GM21526 (cell line): Measurements from ENCODE around the gene NFATC3.
A peak's percentile ranks its signal among the peaks of the same experiment; 100 is the strongest.

Experiments used
- ATAC-seq: cut with Tn5 transposase; IDR thresholded peaks from one replicate; pipeline ENCODE4 v1.9.1; 2021; ENCODE audit warnings: moderate library complexity; ENCODE audit not compliant: unreplicated experiment, low FRiP score

Gene NFATC3

DNA sequence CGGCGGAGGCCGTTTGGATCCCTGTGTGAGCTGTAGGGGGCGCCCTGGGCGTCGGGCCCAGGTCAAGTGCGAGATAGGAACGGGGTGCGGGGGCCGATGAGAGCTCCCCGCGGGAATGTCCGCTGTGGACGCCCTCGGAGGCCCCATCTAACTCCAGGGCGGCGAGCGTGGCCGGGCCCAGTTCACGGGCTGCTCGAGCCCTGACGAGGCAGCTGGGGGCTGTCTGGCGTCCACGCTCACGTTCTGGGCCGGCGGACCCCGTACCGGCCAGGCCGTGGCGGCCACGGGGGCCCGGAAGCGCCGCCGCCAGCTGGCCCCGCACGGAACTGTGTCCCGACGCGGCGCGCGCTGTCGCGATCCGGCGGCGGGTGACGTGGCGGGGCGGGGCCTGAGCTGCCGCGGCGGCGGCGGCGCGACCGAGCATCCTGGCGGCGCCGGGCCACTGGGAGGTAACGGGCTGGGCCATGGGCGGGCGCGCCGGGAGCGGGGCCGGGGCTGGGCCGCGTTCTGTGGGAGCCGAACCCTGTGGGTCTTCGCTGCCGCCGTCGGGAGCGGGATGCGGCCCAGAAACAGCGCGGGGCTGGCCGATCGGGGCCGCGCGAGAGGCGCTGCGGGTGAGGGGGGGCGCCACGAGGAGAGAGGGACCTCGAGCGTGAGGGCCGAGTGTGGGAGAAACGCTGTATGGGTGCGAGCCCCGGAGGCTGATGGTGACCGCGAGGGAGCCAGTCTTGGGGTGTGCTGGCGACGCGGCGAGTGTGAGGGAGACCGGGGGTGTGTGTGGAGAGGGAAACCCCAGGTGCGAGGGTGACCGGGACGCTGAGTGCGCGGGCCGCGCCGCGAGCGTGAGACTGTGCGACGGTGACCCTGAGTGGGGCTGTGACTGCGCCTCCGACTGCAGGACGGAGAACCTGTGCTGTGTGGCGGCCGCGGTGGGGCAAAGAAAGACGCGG, 179.2 kb downstream of the NFATC3 start, which contains the start of gene SLC7A6:
TSS of gene SLC7A6 (plus strand) at position 399 of the 950 bp plus-strand sequence. CDS start 10,201 bp downstream, outside the sequence.
- ATAC-seq: peak; percentile 52

DNA sequence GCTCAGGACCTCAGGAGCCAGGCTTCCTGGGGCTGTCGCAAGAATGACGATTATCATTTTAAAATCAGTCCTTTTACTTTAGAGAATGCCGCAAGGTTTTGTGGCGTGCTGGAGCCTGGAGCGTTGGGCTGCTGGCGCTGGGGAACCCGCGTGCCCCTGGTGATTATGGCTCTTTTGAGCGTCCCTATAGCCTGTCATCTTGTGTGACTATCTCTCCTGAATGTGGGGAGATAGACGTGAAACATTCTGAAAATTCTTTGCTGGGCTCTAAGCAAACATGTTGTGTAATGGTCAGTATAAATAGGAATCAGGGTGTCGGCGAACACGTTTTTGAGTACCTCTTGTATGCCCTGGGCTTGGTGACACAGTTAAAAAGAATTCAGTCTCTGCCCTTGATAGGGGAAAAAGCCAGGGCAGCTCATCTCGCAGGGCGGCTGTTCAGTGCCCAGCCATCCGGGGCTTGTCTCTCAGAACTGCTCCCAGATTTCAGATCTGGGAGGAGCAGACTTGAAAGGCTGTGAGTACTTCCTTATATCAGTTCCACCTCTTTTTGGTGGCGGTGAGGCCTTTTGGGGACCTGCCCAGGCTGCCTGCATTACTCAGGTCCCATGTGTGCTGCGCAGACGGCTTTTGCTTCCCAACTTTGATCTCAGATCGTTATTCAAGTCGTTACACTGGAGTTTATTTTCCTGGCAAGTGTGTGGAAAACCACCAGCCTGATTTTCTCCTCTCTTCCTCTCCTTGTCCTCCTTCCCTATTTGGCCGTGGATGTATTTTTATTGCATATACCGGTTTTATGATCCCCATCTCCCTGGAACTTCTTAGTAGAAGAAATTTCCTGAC, 180.1 kb downstream of the NFATC3 start:
- no peak for ATAC-seq

DNA sequence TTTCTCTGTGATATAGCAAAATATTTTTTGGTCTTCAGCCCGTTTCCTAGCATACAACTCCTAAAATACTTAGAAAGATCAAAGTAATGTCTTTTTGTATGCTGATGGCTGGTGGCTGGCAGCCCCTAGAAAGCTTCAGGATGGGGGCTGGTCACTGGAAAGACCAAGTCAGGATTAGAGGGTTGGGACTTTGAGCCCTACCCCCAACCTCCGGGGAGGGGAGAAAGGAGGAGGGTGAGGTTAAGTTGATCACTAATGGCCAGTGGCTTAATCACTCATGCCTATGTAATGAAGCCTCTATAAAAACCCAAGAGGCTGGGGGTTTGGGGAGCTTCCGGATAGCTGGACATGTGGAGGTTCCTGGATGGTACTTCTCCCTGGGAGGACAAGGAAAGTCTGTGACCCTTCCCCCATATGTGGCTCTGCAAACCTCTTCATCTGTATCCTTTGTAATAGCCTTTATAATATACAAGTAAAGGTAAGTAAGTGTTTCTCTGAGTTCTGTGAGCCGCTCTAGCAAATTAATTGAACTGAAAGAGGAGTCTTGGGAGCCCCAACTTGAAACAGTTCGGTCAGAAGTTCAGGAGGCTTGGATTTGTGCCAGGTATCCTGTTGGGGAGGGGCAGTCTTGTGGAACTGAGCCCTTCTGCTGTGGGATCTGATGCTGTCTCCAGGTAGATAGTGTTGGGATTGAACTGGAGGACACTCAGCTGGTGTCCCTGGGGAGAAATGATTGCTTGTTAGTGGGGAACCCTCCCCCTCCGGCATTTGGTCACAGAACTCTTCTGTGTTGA, 182.6 kb downstream of the NFATC3 start:
- no peak for ATAC-seq

DNA sequence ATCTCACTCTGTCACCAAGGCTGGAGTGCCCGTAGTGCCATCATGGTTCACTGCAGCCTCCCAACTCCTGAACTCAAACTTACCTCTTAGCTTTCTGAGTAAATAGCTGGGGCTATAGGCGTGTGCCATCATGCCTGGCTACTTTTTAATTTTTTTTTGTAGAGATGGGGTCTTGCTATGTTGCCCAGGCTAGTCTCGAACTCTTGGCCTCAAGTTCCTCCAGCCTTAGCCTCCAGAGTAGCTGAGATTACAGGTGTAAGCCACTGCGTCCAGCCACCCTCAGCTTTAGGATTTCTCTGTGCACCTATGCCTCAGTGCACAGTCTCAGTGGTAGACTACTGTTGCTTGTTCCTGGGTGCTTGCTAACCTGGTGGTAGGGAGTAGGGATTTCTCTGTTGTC, 184.6 kb downstream of the NFATC3 start:
- no peak for ATAC-seq

DNA sequence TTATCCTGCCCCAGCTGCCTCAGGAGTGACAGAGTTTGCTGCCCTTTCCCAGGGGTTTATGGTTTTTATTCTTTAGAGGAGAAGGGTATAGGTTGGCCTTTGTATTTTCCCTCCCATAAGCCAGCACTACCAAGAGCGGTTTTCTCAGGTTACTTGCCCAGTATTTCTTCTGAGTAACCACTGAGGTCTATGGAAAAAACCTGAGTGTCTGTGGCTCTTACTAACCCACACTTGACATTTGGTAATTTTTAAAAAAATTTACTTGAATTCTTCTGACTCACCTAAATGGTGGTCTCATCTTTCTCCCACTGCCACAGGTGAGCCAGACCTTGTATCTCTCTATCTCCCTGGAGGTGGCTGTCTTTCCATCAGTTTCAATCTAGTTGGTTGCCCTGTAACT, 185.2 kb downstream of the NFATC3 start:
- ATAC-seq: no peak

DNA sequence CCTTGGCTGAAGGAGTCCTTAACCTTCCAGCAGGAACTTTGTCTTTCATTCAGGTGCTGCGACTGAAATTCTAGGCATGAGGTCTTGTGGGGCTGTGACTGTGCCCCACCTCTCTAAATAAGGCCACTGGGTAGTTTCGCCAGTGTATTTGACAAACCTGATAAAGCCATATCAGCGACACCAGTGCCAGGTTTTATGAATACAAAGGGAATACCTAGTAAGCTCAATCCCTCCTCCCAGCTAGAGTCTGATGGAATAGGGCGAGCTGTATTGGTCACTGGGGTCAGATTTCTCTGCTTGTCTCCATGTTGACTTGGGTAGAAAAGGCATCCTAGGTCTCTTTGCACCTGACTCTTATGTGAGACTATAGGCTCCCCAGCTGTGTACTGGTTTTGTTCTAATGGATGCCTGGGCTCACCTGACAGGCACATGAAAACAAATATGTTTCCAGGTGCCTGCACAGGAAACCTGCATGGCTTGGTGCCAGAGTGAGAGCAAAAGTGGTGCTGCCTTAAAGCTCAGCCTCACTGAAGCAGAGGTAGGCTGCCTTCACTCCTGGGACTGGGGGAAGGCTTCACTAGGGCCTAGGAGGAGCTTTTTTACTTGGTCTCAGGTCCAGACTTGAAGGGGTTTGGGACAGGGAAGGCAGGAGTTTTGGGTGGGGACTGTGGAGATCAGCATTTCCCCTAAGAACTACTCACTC, 187.5 kb downstream of the NFATC3 start:
- ATAC-seq: no peak

DNA sequence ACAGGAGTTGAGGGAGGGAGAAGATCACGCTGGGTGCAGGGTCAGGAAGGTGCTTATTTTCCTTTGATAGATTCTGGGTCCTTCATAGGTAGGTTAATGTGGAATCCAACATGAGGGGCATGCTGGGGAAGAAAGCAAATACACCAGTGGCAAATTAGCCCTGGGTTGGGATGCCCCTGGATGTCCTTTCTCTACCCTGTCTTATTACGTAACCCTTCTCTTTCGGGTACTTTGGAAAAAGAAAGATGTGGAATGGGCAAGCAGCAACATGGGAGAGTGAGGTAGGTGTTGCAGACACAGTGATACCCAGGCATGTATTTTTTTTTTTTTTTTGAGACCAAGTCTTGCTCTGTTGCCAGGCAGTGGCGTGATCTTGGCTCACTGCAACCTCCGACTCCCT, 188.3 kb downstream of the NFATC3 start:
- ATAC-seq: no peak

DNA sequence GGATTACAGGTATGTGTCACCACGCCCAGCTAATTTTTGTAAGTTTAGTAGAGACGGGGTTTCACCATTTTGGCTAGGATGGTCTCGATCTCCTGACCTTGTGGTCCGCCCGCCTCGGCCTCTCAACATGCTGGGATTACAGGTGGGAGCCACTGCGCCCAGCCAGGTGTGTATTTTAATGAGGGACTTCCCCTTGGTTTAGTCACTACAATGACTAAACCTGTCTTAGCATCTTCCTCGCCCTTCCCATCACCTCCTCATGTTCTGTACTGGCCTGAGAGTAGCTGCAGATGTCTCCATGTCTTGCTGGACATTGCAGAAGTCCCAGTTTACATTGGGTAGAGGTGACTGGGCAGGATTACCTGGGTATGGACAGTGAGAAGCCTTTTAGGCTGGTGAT, 188.7 kb downstream of the NFATC3 start:
- ATAC-seq: no peak

DNA sequence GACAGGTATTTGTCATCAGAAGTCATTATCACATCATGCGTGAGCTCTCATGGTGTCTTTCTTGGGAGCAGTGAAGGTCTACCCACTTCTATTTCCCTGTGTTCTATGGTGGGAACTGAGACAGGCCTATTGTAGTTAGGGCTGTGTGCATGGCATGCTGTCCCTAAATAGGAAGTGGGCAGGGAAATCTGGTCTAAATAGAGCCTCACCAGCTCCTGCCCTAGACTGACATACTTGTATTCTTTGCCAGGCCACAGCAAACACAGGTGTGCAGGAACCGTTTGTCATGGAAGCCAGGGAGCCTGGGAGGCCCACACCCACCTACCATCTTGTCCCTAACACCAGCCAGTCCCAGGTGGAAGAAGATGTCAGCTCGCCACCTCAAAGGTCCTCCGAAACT, 189.3 kb downstream of the NFATC3 start:
- ATAC-seq: no peak

DNA sequence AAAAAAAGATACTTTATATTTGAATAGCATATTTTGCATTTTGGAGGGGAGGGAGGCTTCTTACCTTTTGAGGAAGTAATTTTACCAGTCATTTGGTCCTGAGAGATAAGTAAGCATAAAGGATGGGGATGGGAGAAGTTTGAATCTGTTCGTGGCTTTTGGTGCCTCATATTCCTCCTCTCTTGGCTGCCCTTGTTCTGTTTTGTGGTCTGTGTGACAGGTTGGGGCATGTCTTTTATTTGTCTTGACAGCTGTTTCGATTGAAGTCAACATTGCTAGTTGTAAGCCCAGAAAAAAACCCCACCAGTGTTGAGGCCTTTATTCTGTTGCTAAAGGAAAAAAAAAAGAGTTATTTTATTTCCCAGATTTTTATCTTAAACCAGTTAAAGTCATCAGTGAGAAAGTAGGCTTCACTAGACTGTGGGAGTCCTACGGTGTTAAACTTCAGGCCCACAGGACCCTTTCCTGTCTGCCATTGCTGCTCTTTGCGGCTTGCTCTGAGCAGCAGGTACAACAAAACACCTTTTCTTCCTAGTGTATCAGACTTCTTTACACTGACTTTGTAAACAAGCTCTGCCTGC, 190.5 kb downstream of the NFATC3 start:
- ATAC-seq: no peak

DNA sequence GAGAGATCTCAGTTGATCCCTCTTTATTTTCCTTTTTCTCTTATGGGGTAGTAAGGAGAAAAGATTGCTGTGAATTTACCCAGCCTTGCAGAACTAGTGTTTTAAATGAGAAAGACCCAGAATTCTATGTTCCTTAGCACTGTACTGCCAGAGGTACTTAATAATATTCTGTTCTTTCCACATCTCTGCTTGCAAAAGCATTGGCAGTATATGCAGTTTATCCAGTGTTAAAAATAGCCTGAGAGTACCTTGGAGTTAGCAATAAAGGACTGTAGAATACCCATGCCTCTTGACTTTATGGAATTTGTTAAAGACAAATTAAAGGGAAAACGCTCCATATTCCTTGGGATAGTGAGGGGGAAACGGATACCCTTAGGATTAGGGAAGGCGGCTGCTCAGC, 191.1 kb downstream of the NFATC3 start:
- no peak for ATAC-seq
